Neural progenitor cell (in vitro differentiated cells): ENCODE results near the gene GPR15. TPM values are rescaled to one million over a fixed set of nuclear protein-coding genes. Genes with fewer than 3 reads are reported as not detected.

Experiments used
- DNase-seq: peaks from one replicate; pipeline ENCODE4 v3.0.0-alpha.2; 2016; ENCODE audit warnings: low spot score
- H2AFZ ChIP-seq: fragments of 200-600 bp; sonication (generic); replicated peaks from 2 replicates; pipeline ENCODE4 v1.6.1; 2016; ENCODE audit warnings: antibody characterized with exemption
- H3F3A ChIP-seq: fragments of 200-600 bp; sonication (generic); 2 replicates; pipeline ENCODE4 v1.6.1; 2016; ENCODE audit warnings: antibody characterized with exemption, low read depth
- H3K27ac ChIP-seq: fragments of 200-600 bp; sonication (generic); 2 replicates; pipeline ENCODE4 v1.5.1; 2016; ENCODE audit warnings: mild to moderate bottlenecking
- H3K27me3 ChIP-seq: fragments of 200-600 bp; sonication (generic); 2 replicates; pipeline ENCODE4 v1.6.1; 2016; ENCODE audit warnings: mild to moderate bottlenecking, moderate library complexity
- H3K36me3 ChIP-seq: fragments of 200-600 bp; sonication (generic); 2 replicates; pipeline ENCODE4 v1.5.1; 2016
- H3K4me1 ChIP-seq: fragments of 200-600 bp; sonication (generic); 2 replicates; pipeline ENCODE4 v1.6.1; 2016; ENCODE audit warnings: mixed run types
- H3K4me2 ChIP-seq: fragments of 200-600 bp; sonication (generic); 2 replicates; pipeline ENCODE4 v1.6.1; 2016
- H3K4me3 ChIP-seq: fragments of 200-600 bp; sonication (generic); 2 replicates; pipeline ENCODE4 v1.5.1; 2016
- H3K79me2 ChIP-seq: fragments of 200-600 bp; sonication (generic); 2 replicates; pipeline ENCODE4 v1.6.1; 2016; ENCODE audit warnings: low read depth
- H3K9ac ChIP-seq: fragments of 200-600 bp; sonication (generic); 2 replicates; pipeline ENCODE4 v1.6.1; 2016
- H3K9me3 ChIP-seq: fragments of 200-600 bp; sonication (generic); 2 replicates; pipeline ENCODE4 v1.5.1; 2016; ENCODE audit warnings: low read depth
- H4K20me1 ChIP-seq: fragments of 200-600 bp; sonication (generic); 2 replicates; pipeline ENCODE4 v1.6.1; 2016; ENCODE audit warnings: low read depth
- H3K27ac Mint-ChIP-seq: 3 replicates; pipeline ENCODE4 v1.8.0; 2021; ENCODE audit warnings: mixed read lengths
- H3K27me3 Mint-ChIP-seq: 2 replicates; pipeline ENCODE4 v1.8.0; 2022; ENCODE audit warnings: low read depth, mild to moderate bottlenecking, inconsistent platforms, moderate library complexity, mixed read lengths; ENCODE audit not compliant: insufficient read depth
- H3K36me3 Mint-ChIP-seq: 3 replicates; pipeline ENCODE4 v1.8.0; 2021; ENCODE audit warnings: mixed read lengths
- H3K4me1 Mint-ChIP-seq: 3 replicates; pipeline ENCODE4 v1.8.0; 2021; ENCODE audit warnings: mixed read lengths
- H3K4me3 Mint-ChIP-seq: 3 replicates; pipeline ENCODE4 v1.8.0; 2021; ENCODE audit warnings: mild to moderate bottlenecking, moderate library complexity, mixed read lengths
- H3K9me3 Mint-ChIP-seq: 3 replicates; pipeline ENCODE4 v1.8.0; 2020; ENCODE audit warnings: mixed read lengths
- EZH2 ChIP-seq: fragments of 200-600 bp; sonication (generic); IDR thresholded peaks from 2 replicates; pipeline ENCODE4 v1.6.1; 2017; ENCODE audit warnings: antibody characterized with exemption, mild to moderate bottlenecking, moderate library complexity
- EZH2phosphoT487 ChIP-seq: fragments of 200-600 bp; sonication (generic); IDR thresholded peaks from 2 replicates; pipeline ENCODE4 v1.6.1; 2017; ENCODE audit warnings: antibody characterized with exemption
- total RNA-seq: library from RNA; depleted of rRNA; stranded (reverse); fragments of >200 nt; gene quantifications from 2 replicates; pipeline ENCODE4 v1.2.3, GENCODE V29; 2015; ENCODE audit warnings: low replicate concordance
- TF ChIP-seq, protein P1 (sequence below): fragments of 200-600 bp; sonication (generic); IDR thresholded peaks from 2 replicates; pipeline ENCODE4 v1.5.1; 2017; ENCODE audit warnings: antibody characterized with exemption, mild to moderate bottlenecking

GPR15 gene
- total RNA-seq, 1 donor from 2014 or later, result not detected

DNA sequence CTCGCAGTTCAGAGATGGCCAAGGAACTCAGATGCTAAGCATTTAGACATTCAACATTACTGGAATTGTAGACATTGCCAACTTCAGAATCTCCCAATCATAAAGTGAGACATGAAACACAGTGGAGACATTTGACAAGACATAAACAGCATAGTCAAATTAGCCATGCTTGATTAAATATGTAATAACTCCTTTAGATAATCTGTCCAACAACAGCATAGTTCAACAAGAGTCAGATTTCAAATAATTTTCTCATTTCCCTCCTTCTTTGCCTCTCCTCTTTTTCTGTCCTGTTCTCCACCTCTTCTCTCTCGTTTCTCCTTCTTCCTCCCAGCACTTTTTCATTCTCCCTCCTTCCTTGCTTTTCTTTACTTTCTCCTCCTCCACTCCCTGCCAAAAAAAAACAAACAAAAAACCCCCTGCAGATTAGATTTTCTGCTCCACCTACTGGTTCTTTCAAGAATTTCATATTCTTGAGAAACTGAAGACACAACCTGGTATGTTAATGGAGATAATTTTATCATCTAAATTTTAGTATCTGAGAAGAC is 41.5 kb downstream of the GPR15 start:
- DNase-seq, result peak; percentile 20

DNA sequence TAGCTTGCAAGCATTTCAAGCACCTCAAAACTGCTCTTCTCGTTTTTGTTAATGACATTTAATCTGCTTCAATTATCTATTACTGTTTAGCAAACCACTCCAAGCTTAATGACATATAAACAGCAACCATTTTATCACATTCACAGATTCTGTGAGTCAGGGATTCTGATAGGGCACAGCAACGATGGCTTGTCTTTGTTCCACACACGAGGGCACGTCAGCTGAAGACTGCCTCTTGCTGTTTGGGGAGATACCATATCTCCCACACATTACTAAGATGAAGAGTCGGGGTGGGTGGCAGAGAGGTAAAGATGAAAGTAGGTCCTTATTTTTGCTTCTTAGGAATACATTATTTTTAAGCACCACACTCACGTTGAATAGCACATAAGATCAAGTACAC is 42.4 kb downstream of the GPR15 start:
- H3K4me1 Mint-ChIP-seq, result peaks cover 4% of the 10 kb centered on the region
- DNase-seq, result no peak
- H3K9me3 Mint-ChIP-seq, result no peaks in the 10 kb centered on the region
- H3K4me3 ChIP-seq, result no peak overlapping the region
- H3K27ac Mint-ChIP-seq, result no peak overlapping the region
- no peaks in the 10 kb centered on the region for H3K36me3 ChIP-seq
- H3K9ac ChIP-seq, result no peak overlapping the region
- H4K20me1 ChIP-seq, result no peaks in the 10 kb centered on the region
- no peak for TF ChIP-seq EZH2
- no peak for TF ChIP-seq EZH2phosphoT487
- TF ChIP-seq, protein P1, sequence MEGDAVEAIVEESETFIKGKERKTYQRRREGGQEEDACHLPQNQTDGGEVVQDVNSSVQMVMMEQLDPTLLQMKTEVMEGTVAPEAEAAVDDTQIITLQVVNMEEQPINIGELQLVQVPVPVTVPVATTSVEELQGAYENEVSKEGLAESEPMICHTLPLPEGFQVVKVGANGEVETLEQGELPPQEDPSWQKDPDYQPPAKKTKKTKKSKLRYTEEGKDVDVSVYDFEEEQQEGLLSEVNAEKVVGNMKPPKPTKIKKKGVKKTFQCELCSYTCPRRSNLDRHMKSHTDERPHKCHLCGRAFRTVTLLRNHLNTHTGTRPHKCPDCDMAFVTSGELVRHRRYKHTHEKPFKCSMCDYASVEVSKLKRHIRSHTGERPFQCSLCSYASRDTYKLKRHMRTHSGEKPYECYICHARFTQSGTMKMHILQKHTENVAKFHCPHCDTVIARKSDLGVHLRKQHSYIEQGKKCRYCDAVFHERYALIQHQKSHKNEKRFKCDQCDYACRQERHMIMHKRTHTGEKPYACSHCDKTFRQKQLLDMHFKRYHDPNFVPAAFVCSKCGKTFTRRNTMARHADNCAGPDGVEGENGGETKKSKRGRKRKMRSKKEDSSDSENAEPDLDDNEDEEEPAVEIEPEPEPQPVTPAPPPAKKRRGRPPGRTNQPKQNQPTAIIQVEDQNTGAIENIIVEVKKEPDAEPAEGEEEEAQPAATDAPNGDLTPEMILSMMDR, result no peak
- H3K9me3 ChIP-seq, result no peaks in the 10 kb centered on the region
- no peaks in the 10 kb centered on the region for H3K27me3 ChIP-seq
- H3K36me3 Mint-ChIP-seq, result peaks cover 12% of the 10 kb centered on the region
- no peaks in the 10 kb centered on the region for H3K27me3 Mint-ChIP-seq
- H2AFZ ChIP-seq, result no peak overlapping the region
- H3K27ac ChIP-seq, result no peak overlapping the region
- H3F3A ChIP-seq, result no peaks in the 10 kb centered on the region
- no peak overlapping the region for H3K4me3 Mint-ChIP-seq
- no peaks in the 10 kb centered on the region for H3K79me2 ChIP-seq
- H3K4me1 ChIP-seq, result no peaks in the 10 kb centered on the region
- no peak overlapping the region for H3K4me2 ChIP-seq

More for the DNA sequence above, 41.5 kb downstream of the GPR15 start:
- H2AFZ ChIP-seq, result peak overlapping the region; percentile 8
- H3F3A ChIP-seq, result no peaks in the 10 kb centered on the region
- H3K9me3 Mint-ChIP-seq, result no peaks in the 10 kb centered on the region
- no peaks in the 10 kb centered on the region for H3K4me1 ChIP-seq
- H3K36me3 ChIP-seq, result no peaks in the 10 kb centered on the region
- no peaks in the 10 kb centered on the region for H3K27me3 ChIP-seq
- H3K27ac Mint-ChIP-seq, result peak overlapping the region; percentile 4
- no peak for TF ChIP-seq EZH2
- TF ChIP-seq EZH2phosphoT487, result no peak
- TF ChIP-seq, protein P1, result peak; percentile 51
- no peak overlapping the region for H3K4me3 Mint-ChIP-seq
- no peaks in the 10 kb centered on the region for H4K20me1 ChIP-seq
- no peak overlapping the region for H3K4me3 ChIP-seq
- no peaks in the 10 kb centered on the region for H3K27me3 Mint-ChIP-seq
- no peak overlapping the region for H3K27ac ChIP-seq
- H3K4me2 ChIP-seq, result no peak overlapping the region
- no peaks in the 10 kb centered on the region for H3K9me3 ChIP-seq
- H3K9ac ChIP-seq, result no peak overlapping the region
- H3K36me3 Mint-ChIP-seq, result peaks cover 12% of the 10 kb centered on the region
- peaks cover 4% of the 10 kb centered on the region for H3K4me1 Mint-ChIP-seq
- no peaks in the 10 kb centered on the region for H3K79me2 ChIP-seq

DNA sequence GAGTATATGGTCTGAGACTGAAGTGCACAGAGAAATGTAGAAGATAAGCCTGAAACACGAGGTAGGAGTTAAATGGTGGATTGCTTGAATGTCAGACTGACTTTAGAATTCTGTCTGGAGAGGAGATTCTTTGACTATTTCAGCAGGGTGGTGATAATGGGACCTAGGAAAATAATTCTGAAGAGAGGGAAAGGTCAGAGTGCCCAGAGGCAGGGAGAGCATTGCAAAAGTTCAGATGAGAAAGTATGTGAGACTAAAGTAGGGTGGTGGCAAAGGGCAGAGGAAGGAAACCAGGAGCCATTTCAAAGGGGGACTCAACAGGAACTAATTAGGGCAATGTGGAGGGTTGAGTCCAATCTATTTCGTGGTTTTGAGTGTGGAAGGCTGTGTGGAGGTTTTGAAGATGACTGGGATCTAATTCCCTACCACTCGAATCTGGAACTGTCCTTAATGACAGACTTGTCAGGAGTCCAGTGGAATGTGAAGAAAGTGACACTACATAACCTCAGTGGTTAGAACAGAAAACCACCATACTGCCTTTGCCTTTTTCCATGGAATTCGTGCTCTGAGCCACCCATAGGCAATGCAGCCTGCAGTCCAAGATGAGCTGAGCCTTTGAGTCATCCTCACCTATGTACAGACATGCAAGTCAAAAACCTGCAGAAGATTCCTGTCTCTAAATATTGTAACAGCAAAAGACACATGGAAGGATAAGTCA is 45.6 kb downstream of the GPR15 start:
- TF ChIP-seq, protein P1, result no peak
- TF ChIP-seq EZH2 (no peak), EZH2phosphoT487 (no peak)
- H3K27me3 Mint-ChIP-seq, result no peaks in the 10 kb centered on the region
- Histone ChIP-seq H3K4me2 (no peak overlapping the region), H3K9me3 (no peaks in the 10 kb centered on the region), H3K36me3 (no peaks in the 10 kb centered on the region), H3K27me3 (no peaks in the 10 kb centered on the region), H3K27ac (no peak overlapping the region), H3K9ac (no peak overlapping the region), H2AFZ (no peak overlapping the region), H3F3A (no peaks in the 10 kb centered on the region), H3K4me3 (no peak overlapping the region), H3K79me2 (no peaks in the 10 kb centered on the region), H4K20me1 (no peaks in the 10 kb centered on the region), H3K4me1 (no peaks in the 10 kb centered on the region)
- H3K9me3 Mint-ChIP-seq, result no peaks in the 10 kb centered on the region
- H3K4me3 Mint-ChIP-seq, result no peak overlapping the region
- peaks cover 15% of the 10 kb centered on the region for H3K36me3 Mint-ChIP-seq
- H3K27ac Mint-ChIP-seq, result no peak overlapping the region
- H3K4me1 Mint-ChIP-seq, result peaks cover 4% of the 10 kb centered on the region
- no peak for DNase-seq
